ENCODE measurements around the gene SYT7. TPM values are rescaled to one million over a fixed set of nuclear protein-coding genes. Genes with fewer than 3 reads are reported as not detected.
A peak's percentile ranks its signal among the peaks of the same experiment; 100 is the strongest.

SYT7 gene
- total RNA-seq, 1 experiment from 2014 or later: 0.48 TPM

DNA sequence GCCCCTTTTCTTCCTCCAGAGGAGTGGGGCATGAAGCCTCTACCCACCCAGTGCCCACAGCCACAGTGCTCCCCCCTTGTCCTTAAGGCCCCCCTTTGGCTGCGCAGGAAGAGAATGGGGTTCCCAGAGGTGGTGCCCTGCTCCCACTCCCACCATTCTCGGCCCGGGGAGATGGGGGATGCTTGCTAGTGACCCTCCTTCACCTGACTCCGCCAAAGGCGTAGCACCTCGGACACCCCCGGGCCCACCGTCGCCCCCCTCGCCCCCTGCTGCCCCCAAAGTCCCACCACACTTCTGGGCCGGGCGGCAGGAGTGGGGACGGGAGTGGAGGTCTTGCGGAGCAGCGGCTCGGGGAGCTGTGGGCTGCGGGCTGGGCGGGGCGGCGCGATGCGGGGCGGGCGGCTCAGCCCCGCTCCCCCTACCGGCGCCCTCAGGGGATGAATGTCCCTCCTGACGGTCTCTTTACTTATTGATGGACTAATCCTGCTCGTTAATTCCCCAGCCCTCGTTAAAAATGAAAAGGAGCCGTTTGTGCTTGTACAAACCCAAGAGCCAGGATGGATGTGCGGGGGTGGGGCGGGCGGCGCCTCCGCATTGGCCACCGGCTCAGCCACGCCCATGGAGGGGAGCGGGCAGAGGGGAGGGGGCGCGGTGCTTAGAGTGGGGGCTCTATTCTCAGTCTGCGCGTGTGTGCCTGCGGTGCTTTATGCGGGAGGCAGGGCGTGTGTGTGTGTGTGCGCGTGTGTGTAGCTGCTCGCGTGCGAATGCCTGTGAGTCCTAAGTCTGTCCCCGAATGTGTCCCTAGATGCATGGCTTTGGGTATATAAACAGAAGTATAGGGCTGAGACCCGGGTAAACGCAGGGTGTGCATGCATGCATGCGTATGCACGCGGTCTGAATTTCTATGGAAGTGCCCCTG, 25.6 kb downstream of the SYT7 start:
- DNase-seq (ENCODE audit: low read depth): no peak

DNA sequence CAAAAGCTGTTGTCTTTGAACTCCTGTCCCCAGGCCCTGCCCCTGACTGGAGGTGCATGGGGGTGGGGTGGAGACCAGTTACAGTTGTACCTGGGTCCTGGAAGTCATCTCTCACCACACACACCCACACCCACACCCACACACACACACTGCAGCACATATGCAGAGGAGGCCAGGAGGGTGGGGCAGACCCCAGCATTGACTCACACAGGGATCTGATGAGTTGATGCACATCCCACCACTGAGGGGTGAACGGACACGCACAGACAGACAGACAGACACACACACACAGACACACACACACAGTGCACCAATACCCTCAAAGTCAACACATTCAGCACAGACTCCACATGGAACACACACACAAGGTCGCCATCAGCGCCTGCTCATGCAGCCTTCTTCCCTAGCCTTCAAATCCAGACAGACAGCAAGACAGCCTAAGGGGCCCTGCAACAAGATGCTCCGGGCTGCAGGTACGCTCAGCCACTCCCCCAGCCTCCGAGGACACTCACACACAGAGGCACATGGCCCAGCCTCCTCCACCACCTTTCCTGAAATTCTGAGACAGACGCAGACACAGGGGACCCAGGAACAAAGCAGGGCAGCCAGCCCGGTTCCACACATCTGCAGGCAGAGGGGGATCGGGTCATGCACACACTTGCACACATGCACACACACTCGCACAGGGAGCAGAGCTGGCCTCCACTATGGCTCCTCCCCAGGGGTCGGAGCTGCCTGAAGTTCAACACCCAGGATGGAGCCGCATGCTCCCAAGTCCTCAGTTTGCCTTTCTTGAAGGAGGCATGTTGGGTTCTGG, 26.5 kb downstream of the SYT7 start:
- no peak for DNase-seq (ENCODE audit: low read depth)

DNA sequence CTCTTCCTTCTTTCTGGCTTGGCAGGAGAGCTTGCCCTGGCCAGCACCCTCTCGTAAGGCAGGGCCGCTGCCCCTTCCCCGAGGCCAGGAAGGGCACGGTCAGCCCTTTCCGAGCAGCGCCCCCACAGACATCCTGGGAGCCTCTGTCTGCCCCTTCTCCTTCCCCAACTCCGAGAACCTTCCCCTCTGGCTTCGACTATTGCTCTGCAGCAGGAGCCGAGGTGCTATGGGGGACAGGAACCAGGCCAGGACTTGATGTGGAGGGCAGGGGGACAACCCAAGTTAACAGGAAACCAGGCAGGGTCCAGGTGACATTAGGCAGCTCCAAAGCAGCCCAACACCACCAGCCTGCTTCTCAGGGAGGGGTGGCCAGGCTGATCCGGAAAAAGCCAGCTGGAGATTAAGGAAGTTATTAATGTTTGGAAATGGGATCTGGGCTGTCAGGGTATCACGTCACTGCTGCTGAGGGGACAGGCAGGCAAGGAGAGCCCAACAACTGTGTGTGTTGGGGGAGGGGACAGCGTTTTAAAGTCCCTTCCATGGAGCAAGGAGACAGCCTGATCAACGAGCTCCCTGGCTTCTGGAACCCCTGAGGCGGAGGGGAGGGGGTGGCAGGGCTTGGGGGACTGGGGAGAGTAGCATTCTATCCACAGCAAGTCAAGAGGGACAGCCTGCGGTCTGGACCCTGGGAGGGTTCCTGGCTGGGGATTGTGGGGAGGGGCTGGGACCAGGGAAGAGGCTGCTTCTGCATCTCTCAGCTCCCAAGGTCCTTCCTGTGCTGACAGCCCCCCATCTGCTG, 27.3 kb downstream of the SYT7 start:
- DNase-seq (ENCODE audit: low read depth): no peak

DNA sequence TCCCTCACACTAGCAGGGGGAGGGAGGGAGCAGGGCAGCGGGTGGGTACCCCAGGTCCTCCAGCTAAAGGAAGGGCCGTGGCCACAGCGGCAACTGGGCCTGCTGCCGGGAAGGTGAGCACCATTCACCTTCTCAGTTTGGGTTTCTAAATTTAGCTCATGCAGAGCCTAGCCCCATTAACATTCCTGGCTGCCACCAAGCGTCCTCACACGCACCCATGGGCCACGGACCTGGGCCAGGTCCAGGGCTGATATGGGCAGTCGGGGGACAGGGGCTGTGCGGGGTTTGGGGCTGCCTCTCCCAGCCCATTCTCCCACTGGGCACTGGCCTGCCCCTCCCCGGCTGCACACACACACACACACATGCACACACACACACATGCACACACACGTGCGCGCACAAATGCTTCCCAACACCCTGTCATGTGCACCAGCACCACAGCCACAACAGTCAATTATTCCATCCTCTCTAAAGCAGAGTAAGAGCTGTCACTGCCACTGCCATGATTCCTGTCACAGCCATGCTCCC, 28.7 kb downstream of the SYT7 start:
- no peak for DNase-seq (ENCODE audit: low read depth)

DNA sequence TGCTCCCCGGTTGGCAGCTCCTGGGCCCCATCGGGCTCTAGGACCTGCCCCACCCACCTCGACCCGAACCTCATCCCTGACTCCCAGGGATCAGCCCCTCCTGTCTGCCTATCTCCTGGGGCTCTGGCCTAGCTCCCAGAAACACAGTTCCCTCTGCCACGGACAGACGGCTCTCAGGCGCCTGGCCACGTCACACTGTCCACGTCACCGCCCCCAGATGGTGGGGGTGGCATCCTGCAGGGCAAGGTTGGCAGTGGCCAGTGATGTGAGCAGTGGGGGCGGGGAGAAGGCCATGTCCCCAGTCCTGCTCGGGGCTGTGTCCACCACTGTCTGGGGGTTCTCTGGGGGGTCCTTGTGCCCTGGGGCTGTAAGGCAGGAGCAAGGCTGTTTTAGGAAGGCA, 29.2 kb downstream of the SYT7 start:
- DNase-seq (ENCODE audit: low read depth): peak; percentile 65

DNA sequence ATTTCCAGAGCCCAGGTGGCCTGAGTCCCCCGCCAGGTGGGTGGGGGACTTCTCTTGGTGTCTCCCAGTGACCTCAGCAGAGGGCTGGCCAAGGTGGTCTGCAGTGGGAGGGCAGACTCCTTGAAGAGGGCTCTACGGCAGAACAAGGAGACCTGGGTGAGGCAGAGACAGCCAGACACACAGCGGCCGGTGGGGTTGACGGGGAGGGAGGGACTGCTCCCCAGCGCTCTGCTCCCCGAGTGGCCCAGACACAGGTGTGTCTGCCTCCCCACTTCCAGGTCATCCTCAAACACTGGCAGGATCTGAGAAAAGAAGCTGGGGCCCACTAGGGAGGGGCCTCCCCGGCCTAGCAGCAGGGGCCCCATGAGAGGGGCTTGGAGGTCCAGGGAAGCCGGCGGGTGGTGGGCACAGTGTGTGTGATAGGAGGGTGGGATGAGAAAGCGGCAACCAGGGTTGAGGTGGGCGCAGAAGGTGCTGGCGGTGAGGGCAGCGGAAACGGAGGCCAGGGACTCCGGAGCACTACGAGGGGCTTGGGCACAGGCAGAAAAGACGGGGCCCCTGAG, 30.1 kb downstream of the SYT7 start:
- no peak for DNase-seq (ENCODE audit: low read depth)

DNA sequence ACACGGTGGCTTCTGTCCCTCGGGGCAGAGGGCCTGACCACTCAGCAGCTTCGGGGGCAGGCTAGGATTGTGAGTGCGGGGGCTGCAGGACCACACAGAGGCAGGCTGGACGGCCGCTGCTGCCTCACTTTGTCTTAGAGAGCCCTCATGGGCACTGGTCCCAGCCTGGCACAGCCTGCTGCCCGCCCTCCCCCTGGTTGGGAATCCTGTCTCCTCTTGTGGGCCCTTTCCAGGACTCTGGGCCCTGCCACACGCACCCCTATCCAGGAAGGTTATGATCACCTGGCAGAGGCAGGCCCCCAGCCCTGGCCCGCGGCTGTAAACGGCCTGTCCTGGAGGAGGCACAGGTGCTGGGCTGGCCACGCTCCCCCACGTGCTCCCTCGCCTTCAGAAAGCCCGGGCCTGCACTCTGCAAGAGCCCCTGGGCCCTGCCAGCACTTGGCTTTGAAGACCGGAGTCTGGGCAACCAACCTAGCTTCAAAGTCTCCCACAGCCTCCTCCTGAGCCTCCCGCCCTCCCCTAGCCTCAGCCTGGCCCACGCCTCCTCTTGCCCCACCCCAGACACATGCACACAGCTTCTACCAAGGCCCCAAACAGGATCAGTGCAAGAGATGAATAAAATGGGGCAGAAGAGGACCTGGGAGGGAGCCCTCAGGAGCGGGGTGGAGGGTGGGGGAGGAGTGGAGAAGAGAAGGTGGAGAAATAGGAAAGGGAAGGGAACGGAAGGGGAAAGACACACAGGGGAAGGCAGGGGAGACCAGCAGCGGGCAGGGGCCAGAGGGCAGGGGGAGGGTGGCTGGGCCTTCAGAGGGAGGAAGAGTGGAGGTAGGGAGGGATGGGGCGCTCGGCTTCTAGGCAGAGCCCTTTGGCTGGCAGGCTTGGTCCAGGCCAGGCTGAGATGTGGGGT, 31.0 kb downstream of the SYT7 start:
- no peak for DNase-seq (ENCODE audit: low read depth)

DNA sequence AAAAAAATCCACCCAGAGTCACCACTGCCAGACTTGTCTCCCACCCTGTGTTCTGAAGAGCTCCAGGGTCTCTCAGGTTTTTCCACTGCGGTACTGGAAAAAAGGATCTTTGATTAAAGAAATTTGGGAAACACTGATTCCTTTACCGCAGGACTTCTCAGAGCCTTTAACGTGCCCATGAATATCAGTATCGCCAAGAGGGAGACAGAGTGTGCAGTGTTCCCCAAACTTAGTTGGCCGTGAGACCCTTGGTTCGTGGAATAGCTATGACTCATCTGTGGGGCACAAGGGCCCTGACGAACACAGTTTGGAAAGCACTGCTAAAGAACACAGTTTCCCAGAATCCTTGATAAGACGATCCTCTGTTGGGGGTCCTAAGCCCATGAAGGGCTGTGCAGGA, 31.7 kb downstream of the SYT7 start:
- no peak for DNase-seq (ENCODE audit: low read depth)

DNA sequence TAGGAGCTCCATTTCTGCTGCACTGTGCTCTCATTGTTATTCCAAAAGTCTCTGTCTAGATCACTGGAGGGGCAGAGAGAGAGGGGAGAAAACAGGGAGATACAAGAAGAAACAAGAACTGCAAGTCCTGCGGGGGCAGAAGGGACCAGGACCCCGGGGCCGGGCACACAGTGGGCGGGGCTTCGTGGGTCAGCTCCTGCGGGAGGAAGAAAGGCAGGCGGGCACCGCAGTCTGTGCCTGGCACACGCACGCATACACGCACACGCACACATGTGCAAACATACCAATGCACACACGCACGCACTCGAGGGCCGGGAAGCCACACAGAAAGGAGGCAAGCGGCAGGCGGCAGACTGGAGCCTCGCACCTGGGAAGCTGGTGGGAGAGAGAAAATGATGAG, 33.6 kb downstream of the SYT7 start:
- DNase-seq (ENCODE audit: low read depth): no peak

DNA sequence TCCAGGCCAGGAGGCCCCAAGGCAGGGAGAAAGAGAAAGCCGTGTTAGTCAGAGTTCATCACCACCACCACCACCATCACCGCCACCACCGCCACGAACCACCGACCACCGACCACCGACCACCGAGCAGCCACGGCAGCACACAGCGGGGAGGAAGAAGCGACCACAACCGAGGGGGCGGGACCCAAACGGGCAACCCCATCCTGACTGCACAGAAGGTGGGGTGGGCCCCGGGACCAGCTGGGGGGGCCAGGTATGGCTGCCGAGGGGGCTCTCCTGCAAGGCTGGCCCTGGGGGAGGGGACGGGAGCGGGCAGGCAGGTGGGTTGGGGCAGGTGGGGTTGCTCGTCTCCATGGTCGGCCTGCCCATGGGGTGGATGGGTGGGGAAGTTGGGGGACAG, 34.2 kb downstream of the SYT7 start:
- DNase-seq (ENCODE audit: low read depth): no peak

DNA sequence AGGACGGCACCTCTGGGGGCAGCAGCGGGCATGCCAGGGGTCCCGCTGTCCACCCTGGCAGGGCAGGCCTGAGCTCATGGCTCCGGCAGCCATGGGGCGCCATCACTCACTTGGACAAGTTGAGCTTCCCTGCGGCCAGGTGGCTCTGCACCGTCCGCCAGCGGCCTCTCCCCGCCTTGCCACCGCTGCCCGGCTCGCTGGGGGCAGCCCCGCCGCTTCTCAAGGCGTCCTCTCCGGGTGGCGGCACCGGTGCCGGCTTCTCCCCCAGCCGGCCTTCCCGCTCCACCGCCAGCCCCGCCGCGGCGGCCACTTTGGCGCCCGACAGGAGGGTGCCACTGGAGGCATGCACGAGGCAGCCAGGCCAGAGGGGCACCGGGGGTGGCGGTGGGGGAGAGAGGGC, 35.0 kb downstream of the SYT7 start:
- no peak for DNase-seq (ENCODE audit: low read depth)

DNA sequence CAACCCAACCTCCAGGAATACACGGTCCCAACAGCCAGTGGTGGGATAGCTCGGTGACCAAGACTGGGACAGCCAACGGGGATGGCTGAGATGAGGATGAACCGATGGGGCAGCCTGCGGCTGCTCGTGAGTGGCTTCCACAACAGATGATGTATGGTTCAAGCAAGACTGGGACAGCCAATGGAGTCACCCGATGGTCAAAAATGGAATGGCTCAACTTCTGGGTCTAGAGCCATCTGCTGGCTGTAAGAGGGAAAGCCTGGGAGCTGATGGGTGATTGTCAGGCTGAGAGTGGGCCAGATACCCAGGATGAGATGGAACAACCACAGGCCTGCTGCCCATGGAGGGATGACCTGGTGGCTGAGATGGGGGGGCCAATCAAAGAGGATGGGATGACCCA, 35.5 kb downstream of the SYT7 start:
- DNase-seq (ENCODE audit: low read depth): peak; percentile 15

DNA sequence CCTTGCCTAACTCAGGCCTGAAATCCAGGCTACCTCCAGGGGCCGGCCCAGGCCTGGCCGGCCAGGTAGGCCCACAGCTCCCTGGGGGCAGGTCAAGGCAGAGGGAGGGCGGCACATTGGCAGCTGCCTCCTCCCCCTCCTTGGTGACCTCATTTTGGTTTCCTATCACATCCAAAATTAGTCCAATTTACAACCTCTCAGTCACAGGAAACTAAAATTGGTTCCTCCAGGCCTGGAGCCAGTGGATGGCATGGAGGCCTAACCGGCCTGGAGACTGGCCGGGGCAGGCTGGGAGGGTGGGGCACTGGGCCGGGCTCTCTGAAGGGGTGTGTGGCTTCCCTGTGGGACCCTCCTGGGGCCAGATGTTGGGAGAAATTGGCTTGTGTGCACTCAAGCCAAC, 36.4 kb downstream of the SYT7 start:
- DNase-seq (ENCODE audit: low read depth): no peak

DNA sequence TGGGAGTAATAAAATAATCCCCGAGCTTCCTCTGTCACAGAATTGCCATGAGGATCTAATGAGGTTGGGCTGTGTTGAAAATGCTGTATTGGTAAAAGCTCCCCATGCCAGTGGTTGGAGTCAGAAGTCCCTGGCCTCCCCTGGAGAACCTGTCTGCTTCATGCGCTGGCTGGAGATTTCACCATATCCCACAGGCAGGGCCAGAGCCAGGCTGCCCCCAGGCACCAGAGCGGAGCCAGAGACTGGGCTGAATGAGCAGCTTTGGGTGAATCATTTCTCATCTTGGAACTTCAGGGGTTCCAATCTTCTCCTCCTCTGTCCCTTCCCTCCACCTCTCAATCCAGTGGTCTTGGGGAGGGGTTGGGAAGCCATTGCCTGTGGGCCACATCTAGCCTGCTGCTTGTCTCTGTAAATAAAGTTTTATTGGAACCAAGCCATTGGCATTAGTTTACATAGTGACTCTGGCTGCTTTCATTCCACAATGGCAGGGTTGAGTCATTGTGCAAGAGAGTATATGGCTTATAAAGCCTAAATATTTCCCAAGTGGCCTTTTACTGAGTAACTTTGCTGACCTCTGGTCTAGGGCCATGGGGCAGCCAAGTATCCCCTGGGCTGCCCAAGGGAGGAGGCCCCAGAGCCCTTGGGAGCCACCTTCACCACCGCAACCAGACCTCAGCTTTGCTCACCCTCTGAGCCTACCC, 37.1 kb downstream of the SYT7 start:
- peak; percentile 52 for DNase-seq (ENCODE audit: low read depth)

DNA sequence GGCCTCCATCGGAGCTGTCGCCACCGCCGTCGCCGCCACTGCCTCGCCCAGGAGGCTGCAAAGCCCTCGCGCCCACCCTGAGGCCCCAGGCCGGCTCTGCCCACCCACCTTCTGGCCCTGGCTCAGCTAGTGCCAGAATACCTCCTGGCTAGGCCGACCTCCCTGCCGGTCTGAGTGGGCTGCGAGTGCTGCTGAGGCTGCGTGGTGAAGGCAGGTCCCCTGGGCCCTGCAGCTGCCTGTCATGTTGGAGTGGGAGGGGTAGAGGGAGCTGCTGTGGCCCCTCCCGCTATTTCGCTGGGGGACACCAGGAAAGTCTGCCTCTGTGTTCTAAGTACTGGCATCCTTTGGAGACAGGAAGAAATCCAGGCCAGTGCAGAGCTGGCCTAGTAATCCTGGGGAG, 38.2 kb downstream of the SYT7 start:
- no peak for DNase-seq (ENCODE audit: low read depth)

DNA sequence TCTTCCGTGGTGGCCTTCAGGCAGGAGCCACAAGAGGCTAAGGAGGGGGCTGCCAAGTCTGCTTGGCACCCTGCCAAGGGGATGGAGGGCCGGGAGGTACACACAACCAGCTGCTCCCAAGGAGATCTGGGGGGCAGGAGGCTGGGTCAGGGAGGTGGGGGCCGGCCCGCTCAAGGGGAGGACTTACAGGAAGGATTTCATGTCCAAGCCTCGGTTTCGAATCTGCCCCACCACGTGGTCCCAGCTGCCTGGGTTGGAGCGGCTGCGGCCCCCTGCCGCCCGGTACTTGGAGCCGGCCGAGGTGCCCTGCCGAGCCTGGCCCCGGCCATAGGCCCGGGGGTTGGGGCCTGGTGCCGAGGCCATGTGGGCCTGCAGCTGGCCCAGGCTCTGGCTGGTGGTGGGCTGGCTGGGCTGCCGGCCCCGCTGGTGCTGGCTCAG, 38.8 kb downstream of the SYT7 start:
- DNase-seq (ENCODE audit: low read depth): no peak

DNA sequence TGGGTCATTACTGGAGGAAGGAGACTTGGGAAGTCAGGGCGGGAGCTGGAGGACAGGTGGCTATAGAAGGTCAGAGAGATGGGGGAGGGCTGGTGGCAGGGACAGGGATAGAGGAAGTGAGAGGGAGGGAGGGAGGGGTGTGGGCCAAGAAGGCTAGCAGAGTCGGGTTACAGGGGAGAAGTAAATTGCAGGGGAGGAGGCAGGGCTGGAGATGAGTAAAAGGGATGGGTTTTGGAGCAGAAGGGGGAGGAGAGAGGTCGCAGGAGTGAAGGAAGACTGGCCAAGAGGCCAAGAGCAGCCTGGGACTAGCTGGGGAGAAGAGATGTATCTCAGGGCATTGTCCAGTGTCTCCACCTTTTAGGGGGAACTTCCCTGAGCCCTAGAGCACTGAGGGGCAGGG, 39.3 kb downstream of the SYT7 start:
- peak; percentile 51 for DNase-seq (ENCODE audit: low read depth)

DNA sequence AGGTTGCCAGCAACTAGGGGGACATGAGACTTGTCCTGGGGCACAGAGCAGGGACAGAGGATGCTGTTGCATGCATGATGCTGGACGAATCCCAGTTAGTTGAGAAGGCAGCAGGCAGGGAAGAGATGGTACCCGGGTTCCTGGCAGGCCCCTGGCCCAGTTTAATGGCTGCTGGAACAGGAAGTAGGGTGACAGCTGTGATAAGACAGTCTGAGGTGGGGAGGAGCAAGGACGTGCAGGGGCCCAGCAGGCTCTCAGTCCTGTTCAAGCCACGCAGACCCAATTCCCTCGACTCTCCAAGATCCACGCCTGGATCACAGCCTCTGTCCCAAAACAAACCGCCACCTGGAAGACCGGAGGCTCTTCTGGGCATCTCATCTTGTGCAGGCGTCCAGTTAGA, 40.3 kb downstream of the SYT7 start:
- no peak for DNase-seq (ENCODE audit: low read depth)

DNA sequence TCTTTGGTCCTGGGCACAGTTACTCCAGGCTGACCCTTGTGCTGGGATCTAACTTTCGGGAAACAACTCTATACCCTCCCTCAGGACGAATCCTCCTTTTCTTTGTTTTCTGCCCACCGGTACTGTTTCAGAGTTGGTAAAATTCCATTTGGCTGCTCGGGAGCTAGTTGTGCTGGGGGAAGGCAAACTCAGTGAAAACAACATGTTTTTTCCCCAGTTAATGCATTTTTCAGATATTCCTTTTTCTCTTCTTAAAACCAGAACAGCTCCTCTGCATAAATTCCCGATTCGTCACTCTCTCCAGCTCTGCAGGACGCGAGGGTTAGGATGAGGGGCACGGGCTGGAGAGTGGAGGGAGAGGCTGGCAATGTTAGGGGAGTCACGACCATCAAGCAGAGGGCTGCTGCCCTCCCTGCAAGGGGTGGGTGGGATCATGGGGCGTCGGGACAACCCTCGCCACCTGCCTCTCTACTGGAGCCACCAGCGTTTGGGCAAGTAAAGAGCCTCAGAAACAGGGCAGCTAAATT, 41.0 kb downstream of the SYT7 start:
- no peak for DNase-seq (ENCODE audit: low read depth)

DNA sequence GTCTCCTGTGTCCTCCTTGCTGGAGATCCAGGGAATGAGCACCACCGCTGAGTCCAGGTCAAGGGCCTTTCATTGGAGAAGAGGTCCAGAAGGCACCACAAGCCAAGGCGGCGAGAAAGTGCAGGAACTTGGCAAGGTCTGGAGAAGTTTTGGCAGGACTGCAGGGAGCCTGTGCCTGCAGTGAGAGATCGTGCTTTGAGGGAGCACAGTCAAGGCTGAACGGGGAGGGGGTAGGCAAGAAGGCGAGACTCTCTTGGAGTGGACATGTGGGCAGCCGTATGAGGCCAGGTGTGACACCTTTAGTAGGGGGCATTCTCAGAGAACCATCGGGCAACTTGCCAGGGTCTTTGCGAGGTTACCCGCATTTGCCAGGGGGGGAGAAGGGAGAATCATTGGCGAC, 41.9 kb downstream of the SYT7 start:
- DNase-seq (ENCODE audit: low read depth): no peak
